Left renal pelvis (tissue), 4 donors: ENCODE results near the gene SH3PXD2A. TPM values are rescaled to one million over a fixed set of nuclear protein-coding genes. Genes with fewer than 3 reads are reported as not detected.
"Not testable (repeated sequence)": the region's sequence is repeated elsewhere in the genome, so short reads cannot be mapped to it uniquely, and the experiment has no call there.

Source experiments
- DNase-seq, 4 donors: peaks; one replicate each; pipeline ENCODE4 v3.0.0-alpha.2; 2013; ENCODE audit warnings: low read depth in 4 of 4, low spot score in 3 of 4
- polyA plus RNA-seq, 4 donors: library from polyadenylated mRNA; unstranded; fragments of 120-200 nt; gene quantifications; one replicate each; pipeline ENCODE4 v1.2.1, GENCODE V29; 2013; ENCODE audit not compliant: insufficient read length in 4 of 4

Gene SH3PXD2A
- polyA plus RNA-seq, 4 donors: 29.1 to 105 (median 31.7) TPM

DNA sequence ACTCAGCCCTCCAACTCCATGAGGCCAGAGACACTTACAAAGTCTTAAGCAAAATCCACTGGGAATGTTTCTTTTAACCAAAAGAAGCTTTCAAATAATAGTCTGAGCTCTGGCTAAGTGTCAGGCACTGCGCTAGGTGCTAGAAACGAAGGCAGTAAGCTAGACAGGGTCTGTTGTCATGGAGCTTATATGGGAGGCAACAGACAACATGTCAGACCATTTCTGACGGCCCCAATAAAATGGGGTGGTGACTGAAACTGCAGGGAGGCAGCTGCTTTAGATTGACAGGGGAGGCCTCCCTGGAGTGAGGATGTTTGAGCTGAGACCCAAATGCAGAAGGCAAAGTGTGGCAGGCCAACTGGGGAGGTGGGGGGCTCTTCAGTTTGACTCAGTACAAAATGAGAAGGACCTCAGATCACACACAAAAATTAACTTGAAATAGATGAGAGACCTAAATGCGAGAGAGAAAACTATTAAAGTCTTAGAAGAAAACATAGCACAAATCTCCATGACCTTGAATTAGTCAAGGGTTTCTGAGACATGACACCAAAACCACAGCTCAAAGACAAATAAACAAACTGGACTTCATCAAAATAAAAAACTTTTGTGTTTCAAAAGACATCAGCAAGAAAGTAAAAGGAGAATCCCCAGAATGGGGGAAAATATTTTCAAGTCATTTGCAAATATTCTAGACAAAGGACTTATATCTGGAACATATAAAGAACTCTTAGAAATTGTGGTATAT lies 40.6 kb downstream of the SH3PXD2A start:
- no peak for DNase-seq

DNA sequence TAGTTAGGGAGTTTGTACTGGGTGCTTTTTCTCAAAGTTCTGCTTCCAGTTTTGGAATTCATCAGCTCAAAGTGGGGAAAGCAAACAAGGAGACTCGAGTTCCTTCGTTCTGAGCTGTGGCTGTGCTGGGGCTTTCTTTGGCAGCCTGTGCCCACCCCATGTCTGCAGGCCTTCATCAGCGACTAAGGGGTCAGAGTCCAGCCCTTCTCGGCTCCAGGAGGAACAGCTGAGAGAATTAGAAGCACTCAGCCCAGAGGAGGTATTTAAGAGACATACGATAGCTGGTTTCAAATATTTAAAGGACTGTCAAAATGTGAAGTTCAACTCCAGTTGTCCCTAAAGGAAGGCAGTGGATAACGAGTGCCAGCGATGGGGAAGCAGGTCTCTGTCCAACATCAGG lies 41.3 kb downstream of the SH3PXD2A start:
- no peak for DNase-seq

DNA sequence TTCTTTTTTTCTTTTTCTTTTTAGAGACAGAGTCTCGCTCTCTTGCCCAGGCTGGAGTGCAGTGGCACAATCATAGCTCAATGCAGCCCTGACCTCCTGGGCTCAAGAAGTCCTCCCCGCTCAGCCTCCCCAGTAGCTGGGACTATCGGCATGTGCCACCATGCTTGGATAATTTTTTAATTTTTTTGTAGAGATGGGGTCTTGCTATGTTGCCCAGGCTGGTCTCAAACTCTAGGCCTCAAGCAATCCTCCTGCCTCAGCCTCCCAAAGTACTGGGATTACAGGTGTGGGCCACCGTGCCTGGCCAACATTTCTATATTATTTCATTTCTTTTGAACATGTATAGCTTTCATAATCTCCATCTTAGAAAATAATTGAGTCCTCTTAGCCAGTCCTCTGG lies 42.1 kb downstream of the SH3PXD2A start:
- DNase-seq: not testable (repeated sequence)

DNA sequence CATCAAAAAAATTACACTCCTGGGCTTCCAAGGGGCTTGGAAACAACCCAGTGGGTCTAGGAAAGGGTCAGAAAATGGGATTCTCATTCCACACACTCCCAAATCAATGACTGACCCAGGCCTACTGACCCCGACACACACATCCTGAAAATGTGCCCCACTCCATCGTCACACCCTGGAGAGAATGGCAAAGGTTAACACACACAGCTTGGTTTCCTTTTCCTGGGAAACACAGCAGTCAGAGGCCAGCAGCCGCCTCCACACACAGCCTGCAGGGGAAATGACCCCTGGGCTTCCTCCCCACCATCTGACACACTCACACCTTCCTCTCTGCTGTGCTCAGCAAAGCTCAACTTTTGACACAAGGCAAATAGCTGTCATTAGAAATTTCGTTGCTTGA lies 42.9 kb downstream of the SH3PXD2A start:
- DNase-seq: no peak

DNA sequence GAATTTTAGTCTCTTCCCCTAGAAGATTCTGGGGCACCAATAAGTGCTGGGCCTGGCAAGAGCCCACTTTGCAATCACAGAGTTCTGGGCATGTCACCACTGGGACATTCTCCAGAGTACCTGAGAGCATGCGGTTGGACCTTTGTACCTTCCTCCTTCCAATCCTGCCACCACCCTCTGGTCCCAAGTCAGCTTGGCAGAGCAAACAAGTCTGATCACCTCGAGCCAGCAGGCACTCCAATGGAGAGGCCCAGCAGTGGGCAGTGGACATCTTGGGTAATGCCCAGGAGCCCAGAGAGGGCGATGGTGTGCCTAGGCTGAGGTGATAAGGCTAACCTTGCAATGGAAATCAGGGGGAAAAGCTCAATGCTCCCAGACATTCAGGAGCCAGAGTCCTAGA lies 43.4 kb downstream of the SH3PXD2A start:
- DNase-seq: no peak

DNA sequence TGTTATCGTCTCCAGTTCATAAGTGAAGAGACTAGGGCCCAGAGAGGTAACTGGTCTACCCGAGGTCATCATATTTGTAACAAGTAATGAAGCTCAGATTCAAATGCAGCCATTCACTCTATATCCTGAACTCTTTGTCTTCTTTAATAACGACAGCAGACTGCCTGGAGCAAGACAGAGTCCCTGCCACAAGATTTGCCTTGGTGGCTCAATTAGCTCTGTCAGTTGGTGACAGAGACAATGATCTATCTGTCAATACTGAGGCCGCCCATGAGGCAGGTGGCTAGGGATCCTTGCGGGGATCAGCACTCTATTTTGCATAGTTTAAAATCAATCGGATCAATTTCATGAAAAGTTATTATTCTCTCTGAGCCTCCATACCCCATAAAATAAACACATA lies 43.9 kb downstream of the SH3PXD2A start:
- DNase-seq: no peak

DNA sequence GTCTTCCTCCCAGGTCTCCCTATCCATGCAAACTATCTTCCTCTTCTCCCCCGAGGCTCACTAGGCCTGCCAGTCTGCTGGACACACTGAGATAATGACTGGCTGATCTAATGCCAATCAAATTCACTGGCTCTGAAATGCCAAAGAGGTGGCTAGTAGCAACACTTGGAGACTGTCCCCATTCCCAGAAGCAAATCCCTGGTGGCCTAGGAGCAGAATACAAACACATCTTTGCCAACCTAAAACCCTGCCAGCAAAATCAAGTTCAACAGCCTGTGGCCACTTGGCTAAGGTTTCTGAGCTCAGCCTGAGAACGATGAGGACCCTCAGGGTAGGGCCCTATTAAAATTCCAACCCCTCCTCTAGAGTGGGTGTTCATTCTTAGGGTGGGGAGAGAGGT lies 46.6 kb downstream of the SH3PXD2A start:
- DNase-seq: no peak

DNA sequence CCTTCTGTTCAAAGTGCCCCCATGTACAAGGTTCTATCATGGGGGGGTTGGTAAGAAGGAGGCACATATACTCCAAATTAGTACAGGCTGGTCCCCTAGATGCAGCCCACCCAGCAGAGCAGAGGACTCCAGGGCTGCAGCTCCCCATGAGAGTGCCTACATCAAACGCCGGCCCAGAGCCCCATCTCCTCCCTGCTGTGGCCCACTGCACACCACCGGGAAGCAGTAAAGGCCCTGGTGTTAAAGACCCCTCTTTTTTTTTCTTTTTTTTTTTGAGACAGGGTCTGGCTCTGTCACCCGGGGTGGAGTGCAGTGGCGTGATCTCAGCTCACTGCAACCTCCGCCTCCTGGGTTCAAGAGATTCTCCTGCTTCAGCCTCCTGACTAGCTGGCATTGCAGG lies 47.4 kb downstream of the SH3PXD2A start:
- DNase-seq: no peak

DNA sequence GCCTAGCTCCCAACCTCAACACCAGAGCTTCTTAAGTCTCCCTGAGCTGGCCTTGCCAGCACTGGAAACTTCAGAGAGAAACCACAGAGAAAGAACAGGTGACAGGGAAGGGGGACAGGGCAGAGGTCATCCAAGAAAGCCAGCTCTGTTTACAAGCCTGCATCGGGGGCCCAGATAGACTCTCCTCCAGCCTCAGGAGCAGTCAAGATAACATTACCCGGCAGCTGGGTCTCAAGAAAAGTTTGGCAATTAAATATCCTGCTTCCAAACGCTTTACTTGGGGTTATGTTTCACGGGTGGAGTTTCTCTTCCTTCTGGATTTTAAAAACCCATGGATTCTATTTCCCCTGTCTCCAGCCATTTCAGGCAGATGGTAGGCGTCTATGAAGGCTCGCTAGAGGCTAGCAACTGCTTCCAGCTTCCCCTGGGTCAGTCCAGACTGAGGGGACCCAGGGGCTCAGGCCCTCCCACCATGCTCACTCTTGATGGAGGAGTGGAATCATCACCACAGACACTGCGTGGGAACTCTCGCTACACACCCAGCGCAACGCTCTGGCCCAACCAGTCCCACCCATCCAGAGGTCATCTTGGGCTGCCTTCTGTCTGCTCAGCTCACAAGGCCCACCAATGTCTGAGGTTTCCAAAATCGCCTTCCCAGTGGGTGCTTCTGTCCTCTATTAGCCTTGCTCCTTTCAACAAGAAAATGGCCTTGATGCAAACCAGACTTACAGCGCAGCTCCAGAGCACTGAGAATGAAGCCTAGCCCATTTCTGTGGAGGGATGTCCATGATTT lies 48.8 kb downstream of the SH3PXD2A start:
- no peak for DNase-seq

DNA sequence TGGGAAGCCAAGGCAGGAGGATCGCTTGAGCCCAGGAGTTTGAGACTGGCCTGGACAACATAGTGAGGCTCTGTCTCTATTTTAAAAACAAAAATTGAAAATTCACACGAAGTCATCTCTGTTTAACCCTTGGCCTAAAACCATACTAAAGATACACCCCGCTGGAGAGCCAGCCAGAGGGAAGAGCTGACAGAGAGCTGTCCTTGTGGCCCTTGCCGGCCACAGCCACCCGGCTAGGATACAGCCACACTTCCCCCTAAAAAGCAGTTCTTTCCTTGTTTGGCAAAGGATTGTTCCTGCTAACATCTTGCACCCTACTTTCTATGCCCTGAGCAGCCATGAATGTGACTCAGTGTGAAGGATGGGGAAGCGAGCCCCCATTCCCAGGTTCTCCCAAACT lies 49.6 kb downstream of the SH3PXD2A start:
- DNase-seq: no peak

DNA sequence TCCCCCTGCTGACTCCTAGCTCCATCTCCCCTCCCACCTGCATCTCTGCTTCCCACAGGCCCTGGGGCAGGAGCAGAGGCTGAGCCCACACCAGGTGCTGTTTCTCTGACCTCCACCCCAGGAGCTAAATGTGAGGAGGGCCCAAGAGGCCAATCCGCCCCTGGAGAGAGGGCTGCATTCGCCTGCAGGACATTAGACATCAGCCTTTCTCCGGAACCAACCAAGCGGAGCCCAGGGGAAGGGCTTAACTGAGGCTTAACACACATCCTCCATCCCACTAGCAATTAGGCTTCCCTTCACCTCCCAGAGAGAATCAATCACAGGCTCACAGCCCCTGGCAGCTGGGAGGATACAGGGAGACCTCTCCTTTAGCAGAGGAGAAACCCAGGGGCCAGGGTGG lies 50.5 kb downstream of the SH3PXD2A start:
- DNase-seq: no peak

DNA sequence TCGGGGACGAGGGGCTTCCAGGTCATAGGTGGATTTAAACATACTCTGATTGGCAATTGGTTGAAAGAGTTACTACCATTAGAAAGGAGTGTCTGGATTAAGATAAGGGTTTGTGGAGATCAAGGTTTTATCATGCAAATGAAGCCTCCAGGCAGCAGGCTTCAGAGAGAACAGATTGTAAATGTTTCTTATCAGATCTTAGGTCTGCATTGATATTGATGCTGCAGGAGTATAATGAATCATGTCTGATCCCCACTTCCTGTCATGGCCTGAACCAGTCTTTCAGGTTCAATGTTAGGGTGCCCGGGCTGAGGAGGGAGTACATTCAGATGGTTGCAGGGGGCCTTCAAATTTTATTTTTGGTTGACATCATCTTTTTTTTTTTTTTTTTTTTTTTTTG lies 51.4 kb downstream of the SH3PXD2A start:
- DNase-seq: no peak

DNA sequence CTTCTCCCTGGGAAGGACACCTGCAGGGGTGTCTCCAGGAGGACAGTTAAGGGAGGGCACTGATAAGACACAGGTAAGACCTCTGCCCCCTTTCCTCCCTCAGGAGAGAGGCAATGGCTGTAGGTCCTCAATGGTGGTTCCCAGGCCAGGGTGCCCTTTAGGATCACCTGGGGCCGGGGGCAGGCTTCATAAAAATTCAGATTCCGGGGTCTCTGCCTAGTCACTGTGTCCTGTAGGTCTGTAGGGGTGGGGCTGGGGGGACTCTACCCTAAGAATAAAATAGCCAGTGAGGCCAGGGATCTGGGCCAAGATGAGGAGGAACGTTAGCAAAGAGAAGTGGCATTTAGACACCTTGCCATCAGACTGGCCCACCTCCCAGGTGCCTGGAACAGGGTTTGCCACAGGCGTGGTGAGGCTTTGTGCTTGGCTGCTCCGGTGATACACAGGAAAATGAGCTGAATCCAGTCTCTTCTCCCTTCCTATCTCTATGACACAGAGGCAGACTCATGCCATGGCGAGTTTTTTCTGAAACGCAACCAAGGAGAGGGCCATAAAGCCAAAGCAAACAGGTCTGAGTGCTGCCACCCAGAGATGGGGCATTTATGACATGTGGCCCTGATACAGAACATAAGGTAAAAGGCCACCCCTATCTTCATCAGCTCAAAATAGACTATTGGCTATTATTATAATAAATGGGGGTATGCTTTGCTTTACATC lies 52.6 kb downstream of the SH3PXD2A start:
- DNase-seq: no peak

DNA sequence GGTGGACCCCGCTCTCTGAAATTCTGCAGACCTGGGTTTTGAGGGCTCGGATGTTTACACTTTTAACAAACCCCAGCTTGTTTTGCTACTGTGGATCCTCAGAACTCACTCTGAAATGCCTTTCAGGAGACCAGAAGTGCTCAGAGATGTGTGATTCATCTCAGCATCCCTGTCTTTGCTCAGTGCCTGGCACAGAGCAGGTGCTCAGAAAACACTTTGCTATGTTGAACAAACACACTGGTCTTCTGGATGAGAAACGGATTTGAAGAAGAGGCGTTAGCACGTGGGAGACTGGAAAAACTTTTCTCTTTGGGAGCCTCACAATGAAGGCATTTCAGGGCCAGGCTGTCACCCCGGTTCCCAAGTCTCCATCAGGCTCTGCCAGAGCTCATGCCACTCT lies 53.3 kb downstream of the SH3PXD2A start:
- DNase-seq: no peak

DNA sequence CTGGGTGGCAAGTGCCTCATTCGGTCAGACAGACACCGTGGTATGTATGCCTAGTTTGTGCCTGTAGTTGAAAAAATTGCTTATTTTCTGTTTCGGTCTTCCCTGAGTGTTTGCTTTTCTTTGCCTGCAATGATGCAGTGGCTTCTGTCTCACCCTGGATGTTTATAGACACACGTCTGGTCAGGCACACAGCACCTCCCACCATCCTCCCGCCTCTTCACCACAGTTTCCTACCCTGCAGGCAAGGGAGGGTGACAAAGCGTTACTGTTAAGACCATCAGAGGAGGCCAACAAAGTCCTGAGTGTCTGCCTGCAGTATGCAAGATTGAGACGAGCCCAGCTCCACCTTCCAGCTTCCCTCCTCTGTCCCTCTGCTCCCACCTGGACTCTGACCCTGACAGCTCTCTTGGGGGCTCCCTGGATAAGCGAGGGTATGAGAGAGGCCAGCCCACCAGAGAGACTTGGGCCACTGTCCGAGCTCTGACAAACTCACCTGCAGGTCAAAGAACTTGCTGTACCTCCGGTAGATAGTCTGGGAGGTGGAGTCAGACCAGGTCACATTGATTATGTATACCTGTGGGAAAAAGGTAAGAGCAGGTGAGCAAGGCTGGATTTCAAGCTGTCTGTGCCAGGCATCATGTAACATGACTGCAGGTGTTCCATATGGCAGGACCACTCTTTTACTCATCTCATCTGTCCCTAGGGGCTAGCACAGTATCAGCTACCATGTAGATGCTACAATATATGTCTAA lies 54.4 kb downstream of the SH3PXD2A start:
- DNase-seq: no peak

DNA sequence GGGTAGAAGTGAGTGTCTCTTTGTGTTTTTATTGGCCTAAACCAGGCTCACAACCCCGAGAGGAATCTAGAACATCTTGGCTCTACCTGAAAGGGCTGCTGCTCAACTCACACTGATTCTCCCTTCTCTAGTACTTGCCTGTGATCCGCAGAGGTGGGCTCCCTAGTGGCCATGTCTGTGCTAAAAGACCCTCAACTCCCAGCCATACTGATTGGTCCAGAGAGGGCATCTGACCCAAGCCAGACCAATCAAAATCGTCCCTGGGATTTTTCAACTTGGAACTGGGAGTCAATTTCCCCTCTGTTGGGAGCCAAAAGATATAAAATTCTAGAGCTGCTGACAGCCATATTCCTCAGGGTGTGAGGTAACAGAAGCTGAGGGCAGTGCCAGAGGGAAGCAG lies 55.3 kb downstream of the SH3PXD2A start:
- no peak for DNase-seq

DNA sequence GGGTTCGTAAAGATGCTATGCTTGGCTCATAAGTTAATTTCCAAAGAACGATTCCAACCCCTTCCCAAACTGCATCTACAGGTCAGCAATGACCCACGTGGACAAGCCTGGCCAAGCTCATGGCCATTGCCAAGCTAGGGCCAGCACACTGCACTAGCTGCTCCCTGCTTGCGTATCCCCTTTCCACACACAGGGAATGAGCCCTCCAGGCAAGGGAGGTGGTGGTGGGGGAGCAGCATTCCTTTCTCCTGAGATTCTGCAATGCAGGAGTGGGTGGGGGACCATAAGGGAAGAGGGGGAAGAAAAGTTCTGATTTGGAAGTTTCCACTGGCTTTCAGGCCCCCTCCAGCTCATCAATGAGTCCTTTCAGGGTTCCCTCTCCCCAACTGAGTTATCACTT lies 56.0 kb downstream of the SH3PXD2A start:
- no peak for DNase-seq

DNA sequence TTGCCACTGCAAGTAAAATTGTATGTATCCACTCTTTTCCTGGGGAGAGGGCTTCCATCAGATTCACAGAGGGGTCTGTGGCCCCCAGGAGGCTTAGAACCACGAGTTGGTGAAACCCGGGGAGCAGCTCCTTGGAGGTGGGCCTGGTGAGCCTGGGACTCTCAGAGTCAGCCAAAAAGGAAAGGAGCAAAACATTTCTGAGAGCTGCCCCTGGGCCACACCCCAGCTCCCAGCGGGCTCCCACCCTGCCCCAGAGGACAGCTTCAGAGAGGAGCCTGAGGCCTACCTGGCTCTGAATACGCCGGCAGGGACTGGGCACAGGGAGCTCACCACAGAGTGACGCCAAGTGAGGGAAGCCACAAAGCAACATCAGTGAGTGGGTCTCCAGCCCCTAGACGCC lies 56.9 kb downstream of the SH3PXD2A start:
- no peak for DNase-seq

DNA sequence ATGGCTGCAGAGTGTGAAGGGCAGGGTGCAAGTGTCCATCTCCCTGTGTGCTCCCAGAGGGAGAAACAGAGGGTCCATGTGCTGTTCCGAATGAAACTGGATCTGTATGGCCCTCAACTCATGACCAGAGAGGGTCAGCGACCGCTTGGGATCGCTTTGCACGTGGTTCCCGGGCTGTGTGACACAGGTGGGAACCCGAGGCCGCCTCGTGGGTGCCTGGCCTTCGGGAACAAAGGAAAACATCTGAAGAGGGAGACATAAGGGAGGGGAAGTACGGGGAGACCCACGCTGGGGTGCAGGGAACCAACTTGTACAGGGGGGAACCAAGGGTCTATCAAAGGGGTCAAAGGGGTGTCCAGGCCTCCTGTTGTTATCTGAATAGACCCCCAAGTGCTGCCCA lies 57.5 kb downstream of the SH3PXD2A start:
- DNase-seq: no peak

DNA sequence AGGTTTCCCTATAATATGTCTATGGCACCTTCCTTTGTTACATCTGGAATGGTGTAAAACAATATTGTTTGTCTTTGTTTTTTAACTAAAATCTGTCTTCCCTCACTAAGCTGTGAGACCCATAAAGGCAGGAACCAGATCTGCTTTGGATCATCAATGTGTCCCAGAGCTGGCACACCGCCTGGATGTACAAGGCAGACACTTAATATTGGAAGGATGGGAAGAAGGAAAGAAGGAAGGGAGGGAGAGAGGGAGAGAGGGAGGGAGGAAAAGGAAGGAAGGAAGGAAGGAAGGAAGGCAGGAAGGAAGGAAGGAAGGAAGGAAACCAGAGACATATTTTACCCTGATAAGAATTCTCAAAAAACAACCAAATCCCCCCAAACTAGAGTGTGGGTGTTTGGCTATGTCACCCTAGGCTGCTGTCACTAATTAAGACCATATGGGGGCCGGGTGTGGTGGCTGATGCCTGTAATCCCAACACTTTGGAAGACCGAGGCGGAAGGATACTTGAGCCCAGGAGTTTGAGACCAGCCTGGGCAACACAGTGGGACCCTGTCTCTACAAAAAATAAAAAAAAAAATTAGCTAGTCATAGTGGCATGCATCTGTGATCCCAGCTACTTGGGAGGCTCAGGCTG lies 59.6 kb downstream of the SH3PXD2A start:
- no peak for DNase-seq
